CD4-positive, alpha-beta T cell treated with Interleukin-17A for 1 hour (primary cell): Measurements from ENCODE around the gene EMC1.

Experiments
- DNase-seq: peaks from one replicate; pipeline ENCODE4 v3.0.0-alpha.2; 2020

Gene EMC1

GRCh38 chr1:19213580-19213979 is 37.7 kb downstream of the EMC1 start:
- no peak for DNase-seq

GRCh38 chr1:19212167-19212566 is 39.2 kb downstream of the EMC1 start:
- DNase-seq = no peak

GRCh38 chr1:19210772-19211549 is 40.4 kb downstream of the EMC1 start:
- no peak for DNase-seq

- DNase-seq = peak; percentile 97
Measured at GRCh38 chr1:19209990-19210771, 41.1 kb downstream of the EMC1 start, which contains the start of gene UBR4. UBR4 (minus strand) TSS chr1:19210266; CDS start chr1:19210248, 18 bp downstream.

- DNase-seq = peak; percentile 60
Measured at GRCh38 chr1:19209439-19209989, 41.8 kb downstream of the EMC1 start.

GRCh38 chr1:19208710-19209438 is 42.5 kb downstream of the EMC1 start:
- peak; percentile 8 for DNase-seq

GRCh38 chr1:19206947-19207346 is 44.4 kb downstream of the EMC1 start:
- no peak for DNase-seq

GRCh38 chr1:19205845-19206244 is 45.5 kb downstream of the EMC1 start:
- no peak for DNase-seq

GRCh38 chr1:19205403-19205802 is 45.9 kb downstream of the EMC1 start:
- DNase-seq = no peak

GRCh38 chr1:19204446-19205266 is 46.7 kb downstream of the EMC1 start:
- DNase-seq = no peak

GRCh38 chr1:19203440-19203839 is 47.9 kb downstream of the EMC1 start:
- no peak for DNase-seq

- DNase-seq = peak; percentile 27
Measured at GRCh38 chr1:19202396-19202795, 48.9 kb downstream of the EMC1 start.

GRCh38 chr1:19199969-19200604 is 51.2 kb downstream of the EMC1 start:
- DNase-seq = no peak

- DNase-seq = no peak
Measured at GRCh38 chr1:19199329-19199968, 51.9 kb downstream of the EMC1 start.

GRCh38 chr1:19198820-19199219 is 52.5 kb downstream of the EMC1 start:
- DNase-seq = no peak

- no peak for DNase-seq
Measured at GRCh38 chr1:19197845-19198244, 53.5 kb downstream of the EMC1 start.

GRCh38 chr1:19196331-19196730 is 55.0 kb downstream of the EMC1 start:
- DNase-seq = no peak

- no peak for DNase-seq
Measured at GRCh38 chr1:19193004-19193403, 58.3 kb downstream of the EMC1 start.

GRCh38 chr1:19191811-19192210 is 59.5 kb downstream of the EMC1 start:
- DNase-seq = no peak

- DNase-seq = no peak
Measured at GRCh38 chr1:19190468-19190867, 60.9 kb downstream of the EMC1 start.

- no peak for DNase-seq
Measured at GRCh38 chr1:19189270-19189669, 62.1 kb downstream of the EMC1 start.
